ENCODE results near the gene MB21D2.
"Not testable (repeated sequence)": the region's sequence is repeated elsewhere in the genome, so short reads cannot be mapped to it uniquely, and the experiment has no call there.

The MB21D2 gene

GRCh38 chr3:192917404-192918274 lies at the start of gene MB21D2:
Gene MB21D2 (minus strand): TSS chr3:192917856. CDS start chr3:192917840, 16 bp downstream.
- DNase-seq: peak; percentile 68

GRCh38 chr3:192964959-192965719 lies 47.5 kb upstream of the MB21D2 start:
- not testable (repeated sequence) for DNase-seq

- DNase-seq: no peak
These were observed 42.1 kb upstream of the MB21D2 start for GRCh38 chr3:192959773-192960172.

- no peak for DNase-seq
These were observed 40.7 kb upstream of the MB21D2 start for GRCh38 chr3:192958219-192958872.

- DNase-seq: no peak
These were observed 39.9 kb upstream of the MB21D2 start for GRCh38 chr3:192957441-192958021.

- DNase-seq: no peak
These were observed 36.3 kb upstream of the MB21D2 start for GRCh38 chr3:192953926-192954325.

GRCh38 chr3:192947421-192947820 lies 29.8 kb upstream of the MB21D2 start:
- DNase-seq: no peak

- DNase-seq: no peak
These were observed 25.7 kb upstream of the MB21D2 start for GRCh38 chr3:192943393-192943792.

- no peak for DNase-seq
These were observed 25.0 kb upstream of the MB21D2 start for GRCh38 chr3:192942625-192943024.

GRCh38 chr3:192940129-192940528 lies 22.5 kb upstream of the MB21D2 start:
- DNase-seq: no peak

GRCh38 chr3:192935441-192935840 lies 17.8 kb upstream of the MB21D2 start:
- no peak for DNase-seq

GRCh38 chr3:192933779-192934460 lies 16.3 kb upstream of the MB21D2 start:
- no peak for DNase-seq

GRCh38 chr3:192933259-192933658 lies 15.6 kb upstream of the MB21D2 start:
- no peak for DNase-seq

- DNase-seq: no peak
These were observed 14.2 kb upstream of the MB21D2 start for GRCh38 chr3:192931825-192932224.

- no peak for DNase-seq
These were observed 12.9 kb upstream of the MB21D2 start for GRCh38 chr3:192930577-192930976.

- no peak for DNase-seq
These were observed 12.3 kb upstream of the MB21D2 start for GRCh38 chr3:192929755-192930547.

- peak; percentile 49 for DNase-seq
These were observed 11.5 kb upstream of the MB21D2 start for GRCh38 chr3:192929146-192929545.

GRCh38 chr3:192928720-192929119 lies 11.1 kb upstream of the MB21D2 start:
- peak; percentile 89 for DNase-seq

- DNase-seq: no peak
These were observed 10.4 kb upstream of the MB21D2 start for GRCh38 chr3:192928016-192928415.

- no peak for DNase-seq
These were observed 9.4 kb upstream of the MB21D2 start for GRCh38 chr3:192927016-192927415.

GRCh38 chr3:192923731-192924130 lies 6.1 kb upstream of the MB21D2 start:
- DNase-seq: no peak

- no peak for DNase-seq
These were observed 4.1 kb upstream of the MB21D2 start for GRCh38 chr3:192921793-192922192.
